Measurements from ENCODE around the gene REEP1. TPM values are rescaled to one million over a fixed set of nuclear protein-coding genes. Genes with fewer than 3 reads are reported as not detected.

Gene REEP1
- total and polyA plus RNA-seq, 2 of the 4 experiments (the other 2 are of a cell fraction), result under 0.01 to 0.03 TPM

DNA sequence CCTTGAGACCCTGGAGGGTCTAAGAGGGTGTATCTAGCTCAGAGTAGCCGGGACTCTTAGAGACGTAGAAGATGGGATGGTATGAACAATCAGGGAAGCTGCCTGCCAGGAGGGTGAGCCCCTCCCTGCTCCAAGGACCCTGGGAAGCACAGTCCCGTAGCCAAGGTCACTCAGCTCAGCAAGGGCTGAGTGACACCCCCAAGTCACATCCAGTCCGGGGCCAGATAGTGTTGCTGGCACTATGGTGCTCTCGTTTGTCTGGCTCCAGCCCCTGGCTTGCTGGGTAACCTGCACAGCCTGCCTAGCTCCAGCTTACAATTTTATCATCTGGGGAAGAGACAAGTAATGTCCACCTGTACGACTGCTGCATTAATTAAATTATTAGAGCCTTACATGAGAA lies 22.3 kb downstream of the REEP1 start:
- Histone ChIP-seq H2BK120ac (ENCODE audit: low read depth, low read length) (no peak overlapping the region), H2AK5ac (ENCODE audit: low read depth, low read length) (no peak overlapping the region), H3K79me1 (ENCODE audit: low read depth in 1 of 2, low read length in 2 of 2) (no peaks in the 10 kb centered on the region), H3K9me1 (ENCODE audit: insufficient read depth, low read length) (no peaks in the 10 kb centered on the region), H3K27ac (ENCODE audit: insufficient read depth, low read length) (no peak overlapping the region), H3K4me2 (ENCODE audit: low read depth, low read length) (no peak overlapping the region), H4K8ac (ENCODE audit: low read depth in 2 of 2, low read length in 2 of 2) (no peak overlapping the region), H4K5ac (ENCODE audit: low read depth, low read length) (no peak overlapping the region), H4K91ac (ENCODE audit: insufficient read depth, low read depth, low read length) (no peak overlapping the region), H3K18ac (ENCODE audit: low read depth, low read length) (no peak overlapping the region), H3K4me1 (ENCODE audit: control insufficient read depth, insufficient read depth, low read length) (no peaks in the 10 kb centered on the region), H3K4me3 (ENCODE audit: insufficient read depth, low read depth, low read length) (no peak overlapping the region), H3K9ac (ENCODE audit: low read depth, low read length) (no peak overlapping the region), H3K14ac (replicated peaks; ENCODE audit: low read depth, low read length) (no peak overlapping the region), H2AK9ac (replicated peaks; ENCODE audit: low read depth, low read length, poor library complexity) (no peak overlapping the region), H3K27me3 (ENCODE audit: control insufficient read depth, insufficient read depth, low read length) (peaks cover 24% of the 10 kb centered on the region), H2AFZ (replicated peaks; ENCODE audit: low read length, poor library complexity) (no peak overlapping the region), H3K56ac (ENCODE audit: extremely low read depth, insufficient read depth, low read length) (no peak overlapping the region), H4K20me1 (ENCODE audit: insufficient read depth, low read length) (no peaks in the 10 kb centered on the region), H2BK20ac (ENCODE audit: low read depth, low read length) (no peak overlapping the region), H2BK5ac (ENCODE audit: low read depth, low read length, poor library complexity, severe bottlenecking) (no peak overlapping the region), H3K9me3 (ENCODE audit: control insufficient read depth, insufficient read depth, low read length) (no peaks in the 10 kb centered on the region), H3K23ac (ENCODE audit: low read depth, low read length) (no peak overlapping the region), H3K36me3 (ENCODE audit: control insufficient read depth, insufficient read depth, low read length) (no peaks in the 10 kb centered on the region), H3K4ac (ENCODE audit: low read depth, low read length) (no peak overlapping the region), H2BK15ac (ENCODE audit: low read depth, low read length) (no peak overlapping the region)
- ChIA-PET CTCF (no interaction called here), POLR2A (ENCODE audit: unreplicated experiment) (no interaction called here)
- ATAC-seq (ENCODE audit: low read depth) (no peak), DNase-seq (no peak)
- dilution Hi-C loops (cut with HindIII; ENCODE audit: low sequenced_read_pairs, unreplicated experiment) (no loop called here), in situ Hi-C loops (cut with MboI; ENCODE audit: low sequenced_read_pairs) (no loop called here), intact Hi-C loops (cut with micrococcal nuclease) (no loop called here)
- 67% methylated on average over 1 of the region's 6 CpGs; no CpG with 5 or more reads in 1 of the 2 experiments for WGBS, 2 experiments (ENCODE audit: extremely low coverage in 2 of 2, insufficient read length in 1 of 2)
- TF ChIP-seq SMC3 (IDR thresholded peaks at IDR 0.05; ENCODE audit: low read depth, low read length) (no peak), BHLHE40 (IDR thresholded peaks at IDR 0.05; ENCODE audit: low read depth, low read length) (no peak), MAZ (IDR thresholded peaks at IDR 0.05; ENCODE audit: borderline replicate concordance, low read depth, low read length) (no peak), NFE2L2 (IDR thresholded peaks at IDR 0.05; ENCODE audit: low read depth, low read length) (no peak), MAFK (IDR thresholded peaks at IDR 0.05; ENCODE audit: low read depth, low read length) (no peak), RAD21 (IDR thresholded peaks at IDR 0.05; ENCODE audit: low read length) (no peak), CEBPB (IDR thresholded peaks at IDR 0.05; ENCODE audit: low read depth, low read length) (no peak), CHD1 (IDR thresholded peaks at IDR 0.05; ENCODE audit: low read depth, low read length) (no peak)
- TF ChIP-seq, protein P1, sequence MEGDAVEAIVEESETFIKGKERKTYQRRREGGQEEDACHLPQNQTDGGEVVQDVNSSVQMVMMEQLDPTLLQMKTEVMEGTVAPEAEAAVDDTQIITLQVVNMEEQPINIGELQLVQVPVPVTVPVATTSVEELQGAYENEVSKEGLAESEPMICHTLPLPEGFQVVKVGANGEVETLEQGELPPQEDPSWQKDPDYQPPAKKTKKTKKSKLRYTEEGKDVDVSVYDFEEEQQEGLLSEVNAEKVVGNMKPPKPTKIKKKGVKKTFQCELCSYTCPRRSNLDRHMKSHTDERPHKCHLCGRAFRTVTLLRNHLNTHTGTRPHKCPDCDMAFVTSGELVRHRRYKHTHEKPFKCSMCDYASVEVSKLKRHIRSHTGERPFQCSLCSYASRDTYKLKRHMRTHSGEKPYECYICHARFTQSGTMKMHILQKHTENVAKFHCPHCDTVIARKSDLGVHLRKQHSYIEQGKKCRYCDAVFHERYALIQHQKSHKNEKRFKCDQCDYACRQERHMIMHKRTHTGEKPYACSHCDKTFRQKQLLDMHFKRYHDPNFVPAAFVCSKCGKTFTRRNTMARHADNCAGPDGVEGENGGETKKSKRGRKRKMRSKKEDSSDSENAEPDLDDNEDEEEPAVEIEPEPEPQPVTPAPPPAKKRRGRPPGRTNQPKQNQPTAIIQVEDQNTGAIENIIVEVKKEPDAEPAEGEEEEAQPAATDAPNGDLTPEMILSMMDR (conservative IDR thresholded peaks at IDR 0.05; ENCODE audit: low read depth, low read length), result no peak
- TF ChIP-seq, protein P2, sequence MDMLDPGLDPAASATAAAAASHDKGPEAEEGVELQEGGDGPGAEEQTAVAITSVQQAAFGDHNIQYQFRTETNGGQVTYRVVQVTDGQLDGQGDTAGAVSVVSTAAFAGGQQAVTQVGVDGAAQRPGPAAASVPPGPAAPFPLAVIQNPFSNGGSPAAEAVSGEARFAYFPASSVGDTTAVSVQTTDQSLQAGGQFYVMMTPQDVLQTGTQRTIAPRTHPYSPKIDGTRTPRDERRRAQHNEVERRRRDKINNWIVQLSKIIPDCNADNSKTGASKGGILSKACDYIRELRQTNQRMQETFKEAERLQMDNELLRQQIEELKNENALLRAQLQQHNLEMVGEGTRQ (IDR thresholded peaks at IDR 0.05; ENCODE audit: low read depth, low read length), result no peak
- BruUV-seq (replicated peaks), result no TSS peak

All from IMR-90 (cell line).